ENCODE measurements around the gene MYOM1.
"Not testable (repeated sequence)": the region's sequence is repeated elsewhere in the genome, so short reads cannot be mapped to it uniquely, and the experiment has no call there.

MYOM1 gene

GRCh38 chr18:3051718-3052410 is 167.9 kb downstream of the MYOM1 start:
- DNase-seq: no peak

GRCh38 chr18:3049897-3050454 is 169.8 kb downstream of the MYOM1 start:
- DNase-seq: not testable (repeated sequence)

- DNase-seq: no peak
These were observed 170.9 kb downstream of the MYOM1 start for GRCh38 chr18:3048820-3049349.

- no peak for DNase-seq
These were observed 171.6 kb downstream of the MYOM1 start for GRCh38 chr18:3048121-3048520.

- no peak for DNase-seq
These were observed 173.5 kb downstream of the MYOM1 start for GRCh38 chr18:3046216-3046808.

- DNase-seq: no peak
These were observed 174.7 kb downstream of the MYOM1 start for GRCh38 chr18:3044931-3045698.

GRCh38 chr18:3042379-3042778 is 177.4 kb downstream of the MYOM1 start:
- no peak for DNase-seq

GRCh38 chr18:3041843-3042242 is 177.9 kb downstream of the MYOM1 start:
- no peak for DNase-seq

- DNase-seq: no peak
These were observed 178.9 kb downstream of the MYOM1 start for GRCh38 chr18:3040881-3041280.

- DNase-seq: no peak
These were observed 179.6 kb downstream of the MYOM1 start for GRCh38 chr18:3040173-3040572.

- no peak for DNase-seq
These were observed 182.3 kb downstream of the MYOM1 start for GRCh38 chr18:3037423-3037915.

- DNase-seq: no peak
These were observed 183.7 kb downstream of the MYOM1 start for GRCh38 chr18:3036108-3036507.

- no peak for DNase-seq
These were observed 184.1 kb downstream of the MYOM1 start for GRCh38 chr18:3035635-3036034.

- DNase-seq: no peak
These were observed 187.0 kb downstream of the MYOM1 start for GRCh38 chr18:3032721-3033120.

- no peak for DNase-seq
These were observed 190.4 kb downstream of the MYOM1 start for GRCh38 chr18:3029215-3029952.

- not testable (repeated sequence) for DNase-seq
These were observed 191.7 kb downstream of the MYOM1 start for GRCh38 chr18:3028115-3028514.

GRCh38 chr18:3027370-3027891 is 192.3 kb downstream of the MYOM1 start:
- DNase-seq: no peak

GRCh38 chr18:3025544-3025943 is 194.2 kb downstream of the MYOM1 start:
- no peak for DNase-seq

GRCh38 chr18:3023603-3024002 is 196.2 kb downstream of the MYOM1 start:
- DNase-seq: not testable (repeated sequence)
